Natural killer cell (primary cell): Measurements from ENCODE around the gene EFHC1. TPM values are rescaled to one million over a fixed set of nuclear protein-coding genes. Genes with fewer than 3 reads are reported as not detected.

Experiments used
- ATAC-seq, 3 donors: fragments of 150-1000 bp in 2 of 3; fragments of 200-7000 bp in 1 of 3; cut with Tn5 transposase; 1 replicate in 1 of 3; 2 replicates in 2 of 3; pipeline ENCODE4 v1.10.0; 2021; ENCODE audit warnings: mild to moderate bottlenecking in 2 of 3, moderate library complexity in 2 of 3
- DNase-seq, 2 donors: peaks; one replicate each; pipeline versions ENCODE4 v3.0.0 to v3.0.0-alpha.2; 2013 to 2021; ENCODE audit warnings: mixed read lengths in 1 of 2
- H3K27ac ChIP-seq: one replicate; pipeline ENCODE4 v1.5.1; 2013; ENCODE audit warnings: mild to moderate bottlenecking, low read length
- H3K27me3 ChIP-seq: one replicate; pipeline ENCODE4 v1.6.1; 2013; ENCODE audit warnings: low read length; ENCODE audit not compliant: control insufficient read depth, insufficient read depth
- H3K36me3 ChIP-seq: one replicate; pipeline ENCODE4 v1.6.1; 2013; ENCODE audit warnings: low read length; ENCODE audit not compliant: control insufficient read depth, insufficient read depth
- H3K4me1 ChIP-seq: one replicate; pipeline ENCODE4 v1.6.1; 2013; ENCODE audit warnings: low read length; ENCODE audit not compliant: control insufficient read depth, insufficient read depth
- H3K4me3 ChIP-seq: one replicate; pipeline ENCODE4 v1.5.1; 2013; ENCODE audit warnings: low read length
- H3K9me3 ChIP-seq: one replicate; pipeline ENCODE4 v1.6.1; 2013; ENCODE audit warnings: low read length; ENCODE audit not compliant: control insufficient read depth, insufficient read depth
- H3K27ac Mint-ChIP-seq, 2 donors: one replicate each; pipeline ENCODE4 v1.8.0; 2022; ENCODE audit warnings: mild to moderate bottlenecking in 2 of 2, mixed read lengths in 2 of 2, moderate library complexity in 1 of 2
- H3K27me3 Mint-ChIP-seq, 2 donors: one replicate each; pipeline ENCODE4 v1.8.0; 2022; ENCODE audit warnings: low read depth in 2 of 2, mixed read lengths in 2 of 2
- H3K36me3 Mint-ChIP-seq: one replicate; pipeline ENCODE4 v1.8.0; 2022; ENCODE audit warnings: mixed read lengths
- H3K4me1 Mint-ChIP-seq, 2 donors: one replicate each; pipeline ENCODE4 v1.8.0; 2022; ENCODE audit warnings: mixed read lengths in 2 of 2
- H3K4me3 Mint-ChIP-seq: one replicate; pipeline ENCODE4 v1.8.0; 2022; ENCODE audit warnings: mild to moderate bottlenecking, moderate library complexity, mixed read lengths
- H3K9me3 Mint-ChIP-seq, 2 donors: one replicate each; pipeline ENCODE4 v1.8.0; 2022; ENCODE audit warnings: mixed read lengths in 2 of 2
- WGBS: methylation state at CpG from one replicate; pipeline ENCODE4 v1.1.7; 2013; ENCODE audit warnings: missing lambda C conversion rate; ENCODE audit not compliant: insufficient coverage; 5-methylcytosine and 5-hydroxymethylcytosine counted together
- intact Hi-C: fragments of 100-400 bp; cut with micrococcal nuclease; formaldehyde crosslinking; loops from one replicate; pipeline ENCODE4 v1.14.2; 2022
- total RNA-seq, 4 donors: library from RNA; stranded (reverse); fragments of 120-200 nt in 1 of 4; gene quantifications; one replicate each; pipeline versions ENCODE4 v1.2.3 to v1.2.4, GENCODE V29; 2013 to 2022
- TF ChIP-seq, protein P1 (sequence below): fragments of 200-600 bp; IDR thresholded peaks from one replicate; pipeline ENCODE4 v1.8.0; 2022; ENCODE audit warnings: antibody characterized with exemption

The EFHC1 gene
- total RNA-seq, 3 donors from 2014 or later (not counting 1 experiment from before 2014, with no cell fraction given), result 10.7 to 20.9 (median 13.7) TPM

DNA sequence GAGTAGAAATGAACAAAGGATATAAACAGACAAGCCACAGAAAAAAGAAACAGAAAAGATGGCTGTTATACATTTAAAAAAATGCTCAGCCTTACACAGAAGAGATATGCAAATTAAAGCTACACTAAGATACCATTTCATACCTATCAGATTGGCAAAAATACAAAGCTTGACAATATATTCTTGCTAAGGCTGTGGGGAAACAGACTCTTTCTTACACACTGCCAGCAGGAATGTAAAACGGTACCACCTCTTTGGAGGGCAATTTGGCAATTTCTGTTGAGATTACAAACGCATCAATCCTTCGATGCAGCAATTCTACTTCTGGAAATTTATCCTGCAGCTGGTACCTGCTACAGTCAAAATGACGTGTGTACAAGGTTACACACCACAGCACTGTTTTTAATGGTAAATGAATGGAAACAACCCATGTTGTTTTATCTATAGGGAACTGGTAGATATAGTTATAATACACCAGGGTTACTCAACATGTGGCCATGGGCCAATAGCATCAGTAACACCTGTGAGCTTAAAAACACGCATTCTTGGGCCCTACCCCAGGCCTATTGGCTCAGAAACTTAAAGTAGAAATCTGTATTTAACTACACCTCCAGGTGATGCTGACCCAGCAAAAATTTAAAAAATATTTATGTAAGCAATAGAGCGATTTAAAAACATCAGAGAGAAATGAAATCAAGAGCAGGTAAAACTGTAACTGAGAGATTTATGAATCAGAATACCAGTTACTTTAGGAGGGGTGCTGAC is 103.4 kb downstream of the EFHC1 start:
- no peaks in the 10 kb centered on the region for H3K4me1 ChIP-seq
- no peak overlapping the region for H3K4me3 ChIP-seq
- WGBS, result 86% methylated on average over 6 of the region's 6 CpGs
- TF ChIP-seq, protein P1, sequence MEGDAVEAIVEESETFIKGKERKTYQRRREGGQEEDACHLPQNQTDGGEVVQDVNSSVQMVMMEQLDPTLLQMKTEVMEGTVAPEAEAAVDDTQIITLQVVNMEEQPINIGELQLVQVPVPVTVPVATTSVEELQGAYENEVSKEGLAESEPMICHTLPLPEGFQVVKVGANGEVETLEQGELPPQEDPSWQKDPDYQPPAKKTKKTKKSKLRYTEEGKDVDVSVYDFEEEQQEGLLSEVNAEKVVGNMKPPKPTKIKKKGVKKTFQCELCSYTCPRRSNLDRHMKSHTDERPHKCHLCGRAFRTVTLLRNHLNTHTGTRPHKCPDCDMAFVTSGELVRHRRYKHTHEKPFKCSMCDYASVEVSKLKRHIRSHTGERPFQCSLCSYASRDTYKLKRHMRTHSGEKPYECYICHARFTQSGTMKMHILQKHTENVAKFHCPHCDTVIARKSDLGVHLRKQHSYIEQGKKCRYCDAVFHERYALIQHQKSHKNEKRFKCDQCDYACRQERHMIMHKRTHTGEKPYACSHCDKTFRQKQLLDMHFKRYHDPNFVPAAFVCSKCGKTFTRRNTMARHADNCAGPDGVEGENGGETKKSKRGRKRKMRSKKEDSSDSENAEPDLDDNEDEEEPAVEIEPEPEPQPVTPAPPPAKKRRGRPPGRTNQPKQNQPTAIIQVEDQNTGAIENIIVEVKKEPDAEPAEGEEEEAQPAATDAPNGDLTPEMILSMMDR, result no peak
- no peaks in the 10 kb centered on the region for H3K36me3 ChIP-seq
- no peak for DNase-seq
- H3K27me3 Mint-ChIP-seq, result no peaks in the 10 kb centered on the region
- H3K9me3 Mint-ChIP-seq, result no peaks in the 10 kb centered on the region
- no peaks in the 10 kb centered on the region for H3K9me3 ChIP-seq
- H3K27ac Mint-ChIP-seq, result peak overlapping the region in 1 of 2 donors; percentile 7
- intact Hi-C loops, result no loop called here
- no peak for ATAC-seq
- no peaks in the 10 kb centered on the region for H3K36me3 Mint-ChIP-seq
- no peak overlapping the region for H3K27ac ChIP-seq
- H3K27me3 ChIP-seq, result no peaks in the 10 kb centered on the region
- H3K4me3 Mint-ChIP-seq, result no peak overlapping the region
- peaks cover 19 to 60% of the 10 kb centered on the region in 2 donors for H3K4me1 Mint-ChIP-seq

DNA sequence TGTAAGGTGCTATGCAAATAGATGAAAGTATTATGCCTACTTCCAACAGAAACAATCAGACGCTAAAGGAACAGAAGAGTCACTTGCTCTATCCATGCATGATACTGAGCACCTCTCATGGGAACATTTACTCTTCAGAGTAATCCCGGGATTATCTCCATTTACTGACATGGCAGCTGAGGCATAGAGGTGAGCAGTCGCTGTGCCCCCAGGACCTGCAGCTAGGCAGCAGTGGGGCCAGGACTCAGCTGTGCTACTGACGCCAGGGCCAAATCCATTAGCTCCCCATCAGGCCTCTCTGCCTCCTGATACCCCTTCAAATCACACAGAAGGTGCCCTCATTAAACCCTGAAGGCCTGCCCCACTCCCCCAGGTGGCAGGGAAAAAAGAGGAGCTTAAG is 104.8 kb downstream of the EFHC1 start:
- DNase-seq (no peak), ATAC-seq (peak in 1 of 3 donors; percentile 7)
- 95% methylated on average over 4 of the region's 4 CpGs for WGBS
- no peak overlapping the region for H3K4me3 ChIP-seq
- H3K9me3 Mint-ChIP-seq, result no peaks in the 10 kb centered on the region
- no peak overlapping the region for H3K27ac ChIP-seq
- H3K9me3 ChIP-seq, result no peaks in the 10 kb centered on the region
- H3K27ac Mint-ChIP-seq, result no peak overlapping the region
- H3K4me3 Mint-ChIP-seq, result no peak overlapping the region
- no peaks in the 10 kb centered on the region for H3K27me3 Mint-ChIP-seq
- no peaks in the 10 kb centered on the region for H3K36me3 ChIP-seq
- no peaks in the 10 kb centered on the region for H3K4me1 ChIP-seq
- intact Hi-C loops, result no loop called here
- H3K27me3 ChIP-seq, result no peaks in the 10 kb centered on the region
- no peaks in the 10 kb centered on the region for H3K36me3 Mint-ChIP-seq
- TF ChIP-seq, protein P1, result no peak
- H3K4me1 Mint-ChIP-seq, result peaks cover 11 to 49% of the 10 kb centered on the region in 2 donors

DNA sequence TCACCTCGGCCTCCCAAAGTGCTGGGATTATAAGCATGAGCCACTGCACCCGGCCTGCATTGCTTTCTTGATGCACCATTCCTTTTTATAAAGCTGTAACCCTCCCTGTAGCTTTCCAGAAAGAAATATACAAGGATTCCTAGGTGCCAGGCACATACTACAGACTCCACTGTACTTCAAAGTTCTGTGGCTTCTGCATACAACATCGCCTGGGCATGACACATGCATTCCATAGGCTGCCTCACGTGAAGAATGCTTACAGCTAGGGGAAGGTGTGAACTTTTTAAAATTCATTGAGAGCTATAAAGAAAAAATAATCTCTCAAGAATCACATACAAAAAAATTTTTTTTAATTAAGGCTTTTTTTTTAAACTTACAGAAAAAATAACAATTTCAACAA is 106.5 kb downstream of the EFHC1 start:
- Histone ChIP-seq H3K9me3 (no peaks in the 10 kb centered on the region), H3K36me3 (no peaks in the 10 kb centered on the region), H3K27me3 (no peaks in the 10 kb centered on the region), H3K27ac (no peak overlapping the region), H3K4me1 (no peaks in the 10 kb centered on the region), H3K4me3 (no peak overlapping the region)
- H3K36me3 Mint-ChIP-seq, result no peaks in the 10 kb centered on the region
- H3K27ac Mint-ChIP-seq, result no peak overlapping the region
- H3K4me3 Mint-ChIP-seq, result no peak overlapping the region
- no peak for ATAC-seq
- no peaks in the 10 kb centered on the region for H3K9me3 Mint-ChIP-seq
- TF ChIP-seq, protein P1, result no peak
- DNase-seq, result no peak
- WGBS, result 86% methylated on average over 3 of the region's 4 CpGs
- intact Hi-C loops, result no loop called here
- peaks cover 11 to 44% of the 10 kb centered on the region in 2 donors for H3K4me1 Mint-ChIP-seq
- H3K27me3 Mint-ChIP-seq, result no peaks in the 10 kb centered on the region

- Mint-ChIP-seq H3K27me3 (no peaks in the 10 kb centered on the region), H3K4me1 (peaks cover 11 to 39% of the 10 kb centered on the region in 2 donors), H3K9me3 (no peaks in the 10 kb centered on the region), H3K36me3 (no peaks in the 10 kb centered on the region), H3K4me3 (no peak overlapping the region), H3K27ac (no peak overlapping the region)
- TF ChIP-seq, protein P1, result no peak
- H3K4me3 ChIP-seq, result no peak overlapping the region
- H3K36me3 ChIP-seq, result no peaks in the 10 kb centered on the region
- no peaks in the 10 kb centered on the region for H3K27me3 ChIP-seq
- H3K4me1 ChIP-seq, result no peaks in the 10 kb centered on the region
- H3K27ac ChIP-seq, result no peak overlapping the region
- intact Hi-C loops, result no loop called here
- DNase-seq (no peak), ATAC-seq (no peak)
- WGBS, result 85% methylated on average over 7 of the region's 7 CpGs
- no peaks in the 10 kb centered on the region for H3K9me3 ChIP-seq
Observed at GRCh38 chr6:52527436-52527835, 107.3 kb downstream of the EFHC1 start.
